Measurements from ENCODE around the gene UGT3A2. TPM values are rescaled to one million over a fixed set of nuclear protein-coding genes. Genes with fewer than 3 reads are reported as not detected.
A peak's percentile ranks its signal among the peaks of the same experiment; 100 is the strongest.

UGT3A2 gene, protein sequence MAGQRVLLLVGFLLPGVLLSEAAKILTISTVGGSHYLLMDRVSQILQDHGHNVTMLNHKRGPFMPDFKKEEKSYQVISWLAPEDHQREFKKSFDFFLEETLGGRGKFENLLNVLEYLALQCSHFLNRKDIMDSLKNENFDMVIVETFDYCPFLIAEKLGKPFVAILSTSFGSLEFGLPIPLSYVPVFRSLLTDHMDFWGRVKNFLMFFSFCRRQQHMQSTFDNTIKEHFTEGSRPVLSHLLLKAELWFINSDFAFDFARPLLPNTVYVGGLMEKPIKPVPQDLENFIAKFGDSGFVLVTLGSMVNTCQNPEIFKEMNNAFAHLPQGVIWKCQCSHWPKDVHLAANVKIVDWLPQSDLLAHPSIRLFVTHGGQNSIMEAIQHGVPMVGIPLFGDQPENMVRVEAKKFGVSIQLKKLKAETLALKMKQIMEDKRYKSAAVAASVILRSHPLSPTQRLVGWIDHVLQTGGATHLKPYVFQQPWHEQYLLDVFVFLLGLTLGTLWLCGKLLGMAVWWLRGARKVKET
- 4.3 TPM for polyA plus RNA-seq (2013, experiment 1 of 2)
- 4.0 TPM for polyA plus RNA-seq (2013, experiment 2 of 2)

DNA sequence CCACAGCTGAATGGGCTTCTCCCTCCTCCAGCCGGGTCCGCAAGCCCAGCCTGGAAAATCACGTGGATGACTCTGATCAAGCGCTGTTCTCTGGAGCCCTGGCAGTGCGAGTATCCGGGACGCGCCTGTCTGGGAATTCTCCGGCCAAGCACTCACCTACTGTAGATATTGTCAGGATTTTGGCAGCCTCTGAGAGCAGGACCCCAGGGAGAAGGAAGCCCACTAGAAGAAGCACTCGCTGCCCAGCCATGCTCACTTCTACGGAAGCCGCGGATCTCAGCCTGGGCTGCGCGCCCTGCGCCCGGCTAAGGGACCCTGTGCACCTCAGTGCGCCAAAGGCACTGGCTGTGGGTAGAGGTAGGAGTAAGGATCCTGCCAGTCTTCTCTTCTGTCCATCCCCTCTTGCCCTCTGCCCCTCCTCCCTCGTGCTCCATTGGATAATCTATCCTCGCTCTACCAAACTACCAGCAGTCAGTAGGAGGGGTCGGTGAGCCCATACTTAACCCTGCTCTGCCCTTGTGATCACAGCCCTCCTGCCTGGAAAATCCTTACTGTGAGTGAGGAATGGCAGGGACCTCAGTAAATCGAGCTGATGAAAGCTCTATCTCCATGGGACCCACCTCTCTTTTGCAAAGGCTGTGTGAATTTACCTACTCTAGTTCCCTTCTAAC is at the start of gene UGT3A2:
TSS of gene UGT3A2 (minus strand) at position 343 of the 671 bp plus-strand sequence. CDS start at position 250, 93 bp downstream.
- H3K4me1 ChIP-seq (ENCODE audit: control insufficient read depth in 2 of 2, insufficient read depth in 1 of 2, low read depth in 1 of 2, low read length in 2 of 2), result peaks cover 0 to 3% of the 10 kb centered on the region in 2 donors
- peak within 1 kb of the TSS; percentile 95 for H2AFZ ChIP-seq (ENCODE audit: low read length)
- H3K14ac ChIP-seq (ENCODE audit: low read length), result no peak within 1 kb of the TSS
- H3K9me3 ChIP-seq (replicated peaks in 1 of 2; ENCODE audit: control insufficient read depth in 2 of 2, insufficient read depth in 1 of 2, low read depth in 1 of 2, low read length in 2 of 2), result no peaks in the 10 kb centered on the region
- H2BK5ac ChIP-seq (ENCODE audit: low read length), result no peak within 1 kb of the TSS
- H3K4me2 ChIP-seq (ENCODE audit: insufficient read depth, low read length, poor library complexity, severe bottlenecking), result peak within 1 kb of the TSS; percentile 92
- no peaks in the 10 kb centered on the region for H3K36me3 ChIP-seq (replicated peaks in 1 of 2; ENCODE audit: control insufficient read depth in 2 of 2, insufficient read depth in 2 of 2, low read length in 2 of 2)
- peak; percentile 43 for DNase-seq (ENCODE audit: low spot score)
- H2AK5ac ChIP-seq (ENCODE audit: low read depth, low read length), result no peak within 1 kb of the TSS
- no CpG with 5 or more reads among the region's 22 CpGs for WGBS, 2 donors (ENCODE audit: extremely low coverage in 2 of 2, insufficient read length in 2 of 2, insufficient replicate concordance in 1 of 2)
- H4K8ac ChIP-seq (ENCODE audit: low read depth, low read length), result no peak within 1 kb of the TSS
- H2BK120ac ChIP-seq (ENCODE audit: low read depth, low read length), result no peak within 1 kb of the TSS
- no peak within 1 kb of the TSS for H3K27ac ChIP-seq (replicated peaks; ENCODE audit: low read length)
- H2BK15ac ChIP-seq (ENCODE audit: low read length), result peak within 1 kb of the TSS; percentile 87
- no peaks in the 10 kb centered on the region for H3K79me1 ChIP-seq (ENCODE audit: low read depth, low read length)
- no peak within 1 kb of the TSS for H3K4ac ChIP-seq (ENCODE audit: low read length)
- H3K18ac ChIP-seq (ENCODE audit: low read length), result peak within 1 kb of the TSS; percentile 86
- H4K91ac ChIP-seq (ENCODE audit: low read depth, low read length, poor library complexity), result no peak within 1 kb of the TSS
- H2BK12ac ChIP-seq (ENCODE audit: low read length), result no peak within 1 kb of the TSS
- H3K23ac ChIP-seq (ENCODE audit: low read depth, low read length, poor library complexity), result no peak within 1 kb of the TSS
- H3K27me3 ChIP-seq (ENCODE audit: control insufficient read depth in 3 of 3, insufficient read depth in 3 of 3, low read depth in 1 of 3, low read length in 3 of 3), result peaks cover 0 to 45% (median 0%) of the 10 kb centered on the region in 3 experiments
- peak within 1 kb of the TSS; percentile 45 for H3K9ac ChIP-seq (ENCODE audit: low read depth, low read length, poor library complexity)
- H3K4me3 ChIP-seq (ENCODE audit: low read length in 2 of 2), result peak within 1 kb of the TSS; percentile 39 to 77

GRCh38 chr5:36111238-36111637 is 44.6 kb upstream of the UGT3A2 start:
- no peak overlapping the region for H3K4me2 ChIP-seq (ENCODE audit: insufficient read depth, low read length, poor library complexity, severe bottlenecking)
- H3K4me1 ChIP-seq (ENCODE audit: control insufficient read depth in 2 of 2, insufficient read depth in 1 of 2, low read depth in 1 of 2, low read length in 2 of 2), result no peaks in the 10 kb centered on the region
- H2AK5ac ChIP-seq (ENCODE audit: low read depth, low read length), result no peak overlapping the region
- no peak overlapping the region for H3K18ac ChIP-seq (ENCODE audit: low read length)
- peaks cover 0 to 21% of the 10 kb centered on the region in 2 donors for H3K36me3 ChIP-seq (replicated peaks in 1 of 2; ENCODE audit: control insufficient read depth in 2 of 2, insufficient read depth in 2 of 2, low read length in 2 of 2)
- H2AFZ ChIP-seq (ENCODE audit: low read length), result no peak overlapping the region
- no peak overlapping the region for H2BK120ac ChIP-seq (ENCODE audit: low read depth, low read length)
- no peaks in the 10 kb centered on the region for H3K9me3 ChIP-seq (replicated peaks in 1 of 2; ENCODE audit: control insufficient read depth in 2 of 2, insufficient read depth in 1 of 2, low read depth in 1 of 2, low read length in 2 of 2)
- no peaks in the 10 kb centered on the region for H3K27me3 ChIP-seq (ENCODE audit: control insufficient read depth in 3 of 3, insufficient read depth in 3 of 3, low read depth in 1 of 3, low read length in 3 of 3)
- H3K23ac ChIP-seq (ENCODE audit: low read depth, low read length, poor library complexity), result no peak overlapping the region
- DNase-seq (ENCODE audit: low spot score), result no peak
- H3K9ac ChIP-seq (ENCODE audit: low read depth, low read length, poor library complexity), result no peak overlapping the region
- H2BK5ac ChIP-seq (ENCODE audit: low read length), result no peak overlapping the region
- no peaks in the 10 kb centered on the region for H3K79me1 ChIP-seq (ENCODE audit: low read depth, low read length)
- no peak overlapping the region for H3K27ac ChIP-seq (replicated peaks; ENCODE audit: low read length)
- no peak overlapping the region for H4K8ac ChIP-seq (ENCODE audit: low read depth, low read length)
- no peak overlapping the region for H2BK12ac ChIP-seq (ENCODE audit: low read length)
- no peak overlapping the region for H3K4ac ChIP-seq (ENCODE audit: low read length)
- H4K91ac ChIP-seq (ENCODE audit: low read depth, low read length, poor library complexity), result no peak overlapping the region
- H3K4me3 ChIP-seq (ENCODE audit: low read length in 2 of 2), result no peak overlapping the region
- H2BK15ac ChIP-seq (ENCODE audit: low read length), result no peak overlapping the region
- WGBS, 2 donors (ENCODE audit: extremely low coverage in 2 of 2, insufficient read length in 2 of 2, insufficient replicate concordance in 1 of 2), result no CpG with 5 or more reads among the region's 1 CpG
- H3K14ac ChIP-seq (ENCODE audit: low read length), result no peak overlapping the region

DNA sequence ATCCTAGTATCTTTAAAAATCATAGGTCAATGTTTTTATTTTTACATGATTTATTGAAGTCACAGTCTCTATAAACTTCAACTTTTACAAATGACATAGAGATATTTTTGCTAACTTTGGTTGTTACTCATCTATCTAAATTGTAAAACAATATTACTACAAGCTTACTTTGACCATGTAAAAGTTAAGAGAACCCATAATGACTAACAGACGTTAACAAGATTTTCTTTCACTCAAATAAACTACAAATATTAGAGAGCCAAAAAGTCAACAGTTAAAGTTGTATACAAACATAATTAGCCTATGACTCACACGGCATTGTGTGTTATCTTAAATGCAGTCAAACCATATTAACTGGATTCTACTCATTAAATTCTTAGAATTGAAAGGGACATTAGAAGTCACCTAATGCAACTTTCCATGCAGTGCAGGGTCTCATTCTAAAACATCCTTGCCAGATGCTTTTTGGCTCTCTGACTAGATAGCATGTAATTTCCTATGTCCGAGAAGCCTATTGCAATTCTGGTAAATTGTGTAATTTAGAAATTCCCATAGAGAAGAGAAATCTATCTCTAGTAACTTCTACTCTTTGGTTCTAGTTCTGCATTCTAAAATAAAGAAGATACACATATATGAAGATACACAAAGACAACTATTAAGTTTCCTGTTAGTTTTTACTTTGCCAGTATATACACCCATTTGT is 42.2 kb upstream of the UGT3A2 start:
- no peak overlapping the region for H3K4me3 ChIP-seq (ENCODE audit: low read length in 2 of 2)
- no peak overlapping the region for H3K9ac ChIP-seq (ENCODE audit: low read depth, low read length, poor library complexity)
- no CpG with 5 or more reads among the region's 3 CpGs for WGBS, 2 donors (ENCODE audit: extremely low coverage in 2 of 2, insufficient read length in 2 of 2, insufficient replicate concordance in 1 of 2)

More for the DNA sequence above, 42.2 kb upstream of the UGT3A2 start:
- Histone ChIP-seq H3K4ac (ENCODE audit: low read length) (no peak overlapping the region), H3K79me1 (ENCODE audit: low read depth, low read length) (no peaks in the 10 kb centered on the region), H4K8ac (ENCODE audit: low read depth, low read length) (no peak overlapping the region), H3K9me3 (replicated peaks in 1 of 2; ENCODE audit: control insufficient read depth in 2 of 2, insufficient read depth in 1 of 2, low read depth in 1 of 2, low read length in 2 of 2) (no peaks in the 10 kb centered on the region), H2BK15ac (ENCODE audit: low read length) (no peak overlapping the region), H2BK120ac (ENCODE audit: low read depth, low read length) (no peak overlapping the region), H3K18ac (ENCODE audit: low read length) (no peak overlapping the region), H2BK5ac (ENCODE audit: low read length) (no peak overlapping the region), H3K23ac (ENCODE audit: low read depth, low read length, poor library complexity) (no peak overlapping the region), H2BK12ac (ENCODE audit: low read length) (no peak overlapping the region), H3K4me2 (ENCODE audit: insufficient read depth, low read length, poor library complexity, severe bottlenecking) (no peak overlapping the region), H3K36me3 (replicated peaks in 1 of 2; ENCODE audit: control insufficient read depth in 2 of 2, insufficient read depth in 2 of 2, low read length in 2 of 2) (peaks cover 0 to 19% of the 10 kb centered on the region in 2 donors), H4K91ac (ENCODE audit: low read depth, low read length, poor library complexity) (no peak overlapping the region), H2AK5ac (ENCODE audit: low read depth, low read length) (no peak overlapping the region), H3K4me1 (ENCODE audit: control insufficient read depth in 2 of 2, insufficient read depth in 1 of 2, low read depth in 1 of 2, low read length in 2 of 2) (no peaks in the 10 kb centered on the region), H2AFZ (ENCODE audit: low read length) (no peak overlapping the region), H3K27me3 (ENCODE audit: control insufficient read depth in 3 of 3, insufficient read depth in 3 of 3, low read depth in 1 of 3, low read length in 3 of 3) (no peaks in the 10 kb centered on the region), H3K14ac (ENCODE audit: low read length) (no peak overlapping the region), H3K27ac (replicated peaks; ENCODE audit: low read length) (no peak overlapping the region)
- no peak for DNase-seq (ENCODE audit: low spot score)

Measured in neuronal stem cell (in vitro differentiated cells).